Measurements from ENCODE around the gene NCR2.

The NCR2 gene

DNA sequence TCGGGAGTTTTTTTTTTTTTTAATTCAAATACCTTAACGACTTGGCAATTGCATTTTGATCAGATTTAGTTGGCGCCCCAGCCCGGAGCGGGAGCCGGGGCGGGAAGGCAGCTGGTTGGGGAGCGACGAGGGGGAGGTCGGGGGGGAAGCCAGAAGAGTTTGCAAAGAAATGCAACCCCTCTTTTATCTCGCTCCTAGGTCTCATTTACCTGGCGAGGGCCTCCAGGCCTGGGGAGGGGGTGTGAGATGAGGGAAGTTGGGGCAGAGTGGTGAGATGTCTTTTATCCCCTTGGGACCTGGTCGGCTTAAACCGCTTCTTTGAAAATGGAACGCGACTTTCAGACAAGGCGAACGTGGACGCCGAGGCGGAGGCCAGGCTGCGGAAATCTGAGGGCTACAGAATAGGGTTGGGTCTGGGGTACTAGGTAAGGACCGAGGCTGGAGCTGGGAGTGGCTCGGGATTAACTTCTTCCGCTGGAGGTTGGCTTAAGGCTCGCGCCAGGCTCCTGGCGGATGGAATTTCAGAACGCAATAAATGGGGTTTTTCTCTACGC is 40.3 kb downstream of the NCR2 start:
- no peak overlapping the region for H3K9ac ChIP-seq (ENCODE audit: low read length)
- no peaks in the 10 kb centered on the region for H4K20me1 ChIP-seq (ENCODE audit: insufficient read depth, low read length)
- no peaks in the 10 kb centered on the region for H3K9me3 ChIP-seq (ENCODE audit: low read length)
- no peak overlapping the region for H3K27ac ChIP-seq (ENCODE audit: low read depth, low read length, poor library complexity, severe bottlenecking)
- H3K4me3 ChIP-seq (ENCODE audit: low read depth, low read length, poor library complexity, severe bottlenecking): no peak overlapping the region
- H2AFZ ChIP-seq (ENCODE audit: low read length): no peak overlapping the region
- no peaks in the 10 kb centered on the region for H3K4me1 ChIP-seq (ENCODE audit: insufficient read depth, low read length, severe bottlenecking)
- H3K27me3 ChIP-seq (ENCODE audit: insufficient read depth, low read length): no peaks in the 10 kb centered on the region; the same call in 1 of the 2 replicates
- H3F3A ChIP-seq (ENCODE audit: insufficient read depth, low read length): no peaks in the 10 kb centered on the region
- H3K36me3 ChIP-seq (ENCODE audit: insufficient read depth, low read length): no peaks in the 10 kb centered on the region
- H3K4me2 ChIP-seq (ENCODE audit: low read length): no peak overlapping the region
- H3K9me2 ChIP-seq (ENCODE audit: low read depth, low read length): no peaks in the 10 kb centered on the region
- H3K79me2 ChIP-seq (ENCODE audit: insufficient read depth, low read length): no peaks in the 10 kb centered on the region
- TF ChIP-seq CTCF (IDR thresholded peaks at IDR 0.05; ENCODE audit: low read length): no peak
- no peak for TF ChIP-seq EZH2 (IDR thresholded peaks at IDR 0.05; ENCODE audit: borderline replicate concordance, low read length)

GRCh38 chr6:41376176-41376575 is 40.8 kb downstream of the NCR2 start:
- Histone ChIP-seq H3K4me2 (ENCODE audit: low read length) (no peak overlapping the region), H3K4me3 (ENCODE audit: low read depth, low read length, poor library complexity, severe bottlenecking) (no peak overlapping the region), H3K79me2 (ENCODE audit: insufficient read depth, low read length) (no peaks in the 10 kb centered on the region), H3K27me3 (ENCODE audit: insufficient read depth, low read length) (no peaks in the 10 kb centered on the region; the same call in 1 of the 2 replicates), H2AFZ (ENCODE audit: low read length) (no peak overlapping the region), H3K9me3 (ENCODE audit: low read length) (no peaks in the 10 kb centered on the region), H3K9me2 (ENCODE audit: low read depth, low read length) (no peaks in the 10 kb centered on the region), H3K36me3 (ENCODE audit: insufficient read depth, low read length) (no peaks in the 10 kb centered on the region), H4K20me1 (ENCODE audit: insufficient read depth, low read length) (no peaks in the 10 kb centered on the region), H3K27ac (ENCODE audit: low read depth, low read length, poor library complexity, severe bottlenecking) (no peak overlapping the region), H3K9ac (ENCODE audit: low read length) (no peak overlapping the region), H3F3A (ENCODE audit: insufficient read depth, low read length) (no peaks in the 10 kb centered on the region), H3K4me1 (ENCODE audit: insufficient read depth, low read length, severe bottlenecking) (no peaks in the 10 kb centered on the region)
- TF ChIP-seq CTCF (IDR thresholded peaks at IDR 0.05; ENCODE audit: low read length) (no peak), EZH2 (IDR thresholded peaks at IDR 0.05; ENCODE audit: borderline replicate concordance, low read length) (no peak)

DNA sequence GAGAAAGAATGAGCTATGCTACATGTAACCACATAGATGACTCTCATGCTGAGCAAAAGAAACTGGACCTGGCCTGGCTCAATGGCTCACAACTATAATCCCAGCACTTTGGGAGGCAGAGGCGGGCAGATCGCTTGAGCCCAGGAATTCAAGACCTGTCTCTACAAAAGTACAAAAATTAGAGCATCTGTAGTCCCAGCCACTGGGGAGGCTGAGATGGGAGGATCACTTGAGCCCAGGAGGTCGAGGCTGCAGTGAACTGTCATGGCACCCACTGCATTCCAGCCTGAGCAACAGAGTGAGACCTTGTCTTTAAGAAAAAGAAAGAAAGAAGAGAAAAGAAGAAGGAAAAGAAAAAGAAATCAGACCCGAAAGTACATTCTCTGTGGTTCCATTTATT is 41.7 kb downstream of the NCR2 start:
- Histone ChIP-seq H3K36me3 (ENCODE audit: insufficient read depth, low read length) (no peaks in the 10 kb centered on the region), H2AFZ (ENCODE audit: low read length) (no peak overlapping the region), H3K79me2 (ENCODE audit: insufficient read depth, low read length) (no peaks in the 10 kb centered on the region), H3K9ac (ENCODE audit: low read length) (no peak overlapping the region), H3K9me2 (ENCODE audit: low read depth, low read length) (no peaks in the 10 kb centered on the region), H3K4me1 (ENCODE audit: insufficient read depth, low read length, severe bottlenecking) (no peaks in the 10 kb centered on the region), H3K27ac (ENCODE audit: low read depth, low read length, poor library complexity, severe bottlenecking) (no peak overlapping the region), H3F3A (ENCODE audit: insufficient read depth, low read length) (no peaks in the 10 kb centered on the region), H3K27me3 (ENCODE audit: insufficient read depth, low read length) (no peaks in the 10 kb centered on the region; the same call in 1 of the 2 replicates), H4K20me1 (ENCODE audit: insufficient read depth, low read length) (no peaks in the 10 kb centered on the region), H3K4me2 (ENCODE audit: low read length) (no peak overlapping the region), H3K4me3 (ENCODE audit: low read depth, low read length, poor library complexity, severe bottlenecking) (no peak overlapping the region), H3K9me3 (ENCODE audit: low read length) (no peaks in the 10 kb centered on the region)
- no peak for TF ChIP-seq EZH2 (IDR thresholded peaks at IDR 0.05; ENCODE audit: borderline replicate concordance, low read length)
- TF ChIP-seq CTCF (IDR thresholded peaks at IDR 0.05; ENCODE audit: low read length): no peak
